ENCODE measurements around the gene LBH. TPM values are rescaled to one million over a fixed set of nuclear protein-coding genes. Genes with fewer than 3 reads are reported as not detected.

The LBH gene
- total and polyA plus RNA-seq, 5 donors: 12.4 to 31.3 (median 23.0) TPM

- H3K9me3 ChIP-seq (ENCODE audit: control insufficient read depth, low read length): no peaks in the 10 kb centered on the region
- intact Hi-C loops (cut with DNase I): loop anchor here (5.0 to 10.0 kb wide), 5 partner anchors 110 to 210 kb away; partner anchors contain the start of gene LCLAT1 (in 1 of the 4)
- no peaks in the 10 kb centered on the region for H3K27me3 ChIP-seq (ENCODE audit: control insufficient read depth, insufficient read depth)
- no peak overlapping the region for H3K4me3 ChIP-seq (ENCODE audit: low read length)
- no peak for DNase-seq
- no peak for ATAC-seq
- 91% methylated on average over 6 of the region's 6 CpGs for WGBS
- H3K27ac ChIP-seq (ENCODE audit: low read length): no peak overlapping the region
- H3K4me1 ChIP-seq (ENCODE audit: control insufficient read depth, insufficient read depth, low read length): peaks cover 13% of the 10 kb centered on the region
These were observed 3.8 kb downstream of the LBH start for GRCh38 chr2:30235008-30235655.

- intact Hi-C loops (cut with DNase I): loop anchor here (5.0 to 10.0 kb wide), 5 partner anchors 109 to 209 kb away; partner anchors contain the start of gene LCLAT1 (in 1 of the 4)
These were observed 4.7 kb downstream of the LBH start for GRCh38 chr2:30235859-30236535.

GRCh38 chr2:30236591-30237238 lies 5.4 kb downstream of the LBH start:
- peaks cover 18% of the 10 kb centered on the region for H3K4me1 ChIP-seq (ENCODE audit: control insufficient read depth, insufficient read depth, low read length)
- H3K4me3 ChIP-seq (ENCODE audit: low read length): no peak overlapping the region
- no peak overlapping the region for H3K27ac ChIP-seq (ENCODE audit: low read length)
- DNase-seq (peak in 2 of 3 donors; percentile 44 to 70), ATAC-seq (peak in 1 of 2 donors; percentile 10)
- WGBS: 53% methylated on average over 8 of the region's 8 CpGs
- H3K27me3 ChIP-seq (ENCODE audit: control insufficient read depth, insufficient read depth): no peaks in the 10 kb centered on the region
- intact Hi-C loops (cut with DNase I): loop anchor here (5.0 to 10.0 kb wide), 5 partner anchors 108 to 208 kb away; partner anchors contain the start of gene LCLAT1 (in 1 of the 4)
- H3K9me3 ChIP-seq (ENCODE audit: control insufficient read depth, low read length): no peaks in the 10 kb centered on the region

More at GRCh38 chr2:30235859-30236535, 4.7 kb downstream of the LBH start:
- H3K4me1 ChIP-seq (ENCODE audit: control insufficient read depth, insufficient read depth, low read length): peaks cover 18% of the 10 kb centered on the region
- no peak for DNase-seq
- WGBS: 82% methylated on average over 4 of the region's 4 CpGs
- no peaks in the 10 kb centered on the region for H3K27me3 ChIP-seq (ENCODE audit: control insufficient read depth, insufficient read depth)
- H3K27ac ChIP-seq (ENCODE audit: low read length): no peak overlapping the region
- H3K9me3 ChIP-seq (ENCODE audit: control insufficient read depth, low read length): no peaks in the 10 kb centered on the region
- ATAC-seq: no peak
- H3K4me3 ChIP-seq (ENCODE audit: low read length): no peak overlapping the region

- no peaks in the 10 kb centered on the region for H3K9me3 ChIP-seq (ENCODE audit: control insufficient read depth, low read length)
- H3K4me1 ChIP-seq (ENCODE audit: control insufficient read depth, insufficient read depth, low read length): peaks cover 18% of the 10 kb centered on the region
- H3K27me3 ChIP-seq (ENCODE audit: control insufficient read depth, insufficient read depth): no peaks in the 10 kb centered on the region
- WGBS: 73% methylated on average over 8 of the region's 8 CpGs
- intact Hi-C loops (cut with DNase I): loop anchor here (5.0 to 10.0 kb wide), 5 partner anchors 107 to 207 kb away; partner anchors contain the start of gene LCLAT1 (in 1 of the 4)
- no peak overlapping the region for H3K4me3 ChIP-seq (ENCODE audit: low read length)
- DNase-seq: no peak
- peak overlapping the region; percentile 28 for H3K27ac ChIP-seq (ENCODE audit: low read length)
- ATAC-seq: no peak
These were observed 6.1 kb downstream of the LBH start for GRCh38 chr2:30237239-30237965.

- DNase-seq (no peak), ATAC-seq (no peak)
- H3K27me3 ChIP-seq (ENCODE audit: control insufficient read depth, insufficient read depth): no peaks in the 10 kb centered on the region
- H3K4me3 ChIP-seq (ENCODE audit: low read length): no peak overlapping the region
- no peaks in the 10 kb centered on the region for H3K9me3 ChIP-seq (ENCODE audit: control insufficient read depth, low read length)
- WGBS: 74% methylated on average over 13 of the region's 13 CpGs
- peak overlapping the region; percentile 28 for H3K27ac ChIP-seq (ENCODE audit: low read length)
- intact Hi-C loops (cut with DNase I): loop anchor here (5.0 to 10.0 kb wide), 5 partner anchors 107 to 207 kb away; partner anchors contain the start of gene LCLAT1 (in 1 of the 4)
- H3K4me1 ChIP-seq (ENCODE audit: control insufficient read depth, insufficient read depth, low read length): peaks cover 18% of the 10 kb centered on the region
These were observed 6.8 kb downstream of the LBH start for GRCh38 chr2:30237966-30238800.

DNA sequence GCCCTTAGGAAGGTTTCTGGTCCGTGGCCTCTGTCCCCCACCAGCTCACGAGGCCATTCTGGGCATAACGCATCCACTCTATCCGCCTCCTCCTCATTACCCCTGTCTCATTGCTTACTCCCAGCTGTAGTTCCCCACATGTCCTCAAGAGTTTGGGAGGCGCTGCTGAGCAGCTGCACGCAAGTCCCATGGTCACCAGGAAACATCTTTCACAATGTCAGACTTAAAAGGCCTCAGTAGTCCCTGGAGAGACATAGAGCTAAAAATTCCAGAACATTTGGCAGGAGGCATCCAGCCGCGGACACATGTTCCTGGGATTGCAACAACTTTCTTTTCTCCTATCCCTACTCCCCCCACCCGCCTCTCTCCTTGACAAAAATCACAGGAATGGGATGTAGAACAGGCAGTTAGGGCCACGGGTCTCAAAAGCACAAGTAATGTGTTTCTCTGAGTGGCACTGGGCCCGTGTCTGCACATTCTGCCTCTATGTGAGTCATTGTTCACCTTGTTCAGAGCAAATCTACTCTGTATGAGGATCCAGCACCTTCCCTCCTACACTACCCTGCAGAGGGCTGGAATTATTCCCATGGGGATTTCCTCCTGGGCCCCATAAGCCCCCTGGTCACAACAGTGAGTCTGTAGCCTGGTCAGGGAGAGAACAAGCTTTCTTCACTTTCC lies 8.1 kb downstream of the LBH start:
- no peak overlapping the region for H3K4me3 ChIP-seq (ENCODE audit: low read length)
- 45% methylated on average over 11 of the region's 11 CpGs for WGBS
- DNase-seq (peak; percentile 76 to 89 (median 86)), ATAC-seq (peak; percentile 81 to 84)
- H3K27me3 ChIP-seq (ENCODE audit: control insufficient read depth, insufficient read depth): no peaks in the 10 kb centered on the region
- no peaks in the 10 kb centered on the region for H3K9me3 ChIP-seq (ENCODE audit: control insufficient read depth, low read length)
- H3K27ac ChIP-seq (ENCODE audit: low read length): peak overlapping the region; percentile 51
- intact Hi-C loops (cut with DNase I): loop anchor here (5.0 to 10.0 kb wide), 5 partner anchors 105 to 205 kb away; partner anchors contain the start of gene LCLAT1 (in 1 of the 4)
- H3K4me1 ChIP-seq (ENCODE audit: control insufficient read depth, insufficient read depth, low read length): peaks cover 14% of the 10 kb centered on the region

GRCh38 chr2:30239986-30240752 lies 8.8 kb downstream of the LBH start:
- DNase-seq: peak in 1 of 3 donors; percentile 50
- peak; percentile 50 to 76 for ATAC-seq
- Histone ChIP-seq H3K27me3 (ENCODE audit: control insufficient read depth, insufficient read depth) (no peaks in the 10 kb centered on the region), H3K27ac (ENCODE audit: low read length) (peak overlapping the region; percentile 84), H3K9me3 (ENCODE audit: control insufficient read depth, low read length) (no peaks in the 10 kb centered on the region), H3K4me1 (ENCODE audit: control insufficient read depth, insufficient read depth, low read length) (peaks cover 14% of the 10 kb centered on the region), H3K4me3 (ENCODE audit: low read length) (no peak overlapping the region)
- 41% methylated on average over 12 of the region's 12 CpGs for WGBS
- intact Hi-C loops (cut with DNase I): loop anchor here (5.0 to 10.0 kb wide), 5 partner anchors 105 to 205 kb away; partner anchors contain the start of gene LCLAT1 (in 1 of the 4)

- 98% methylated on average over 3 of the region's 3 CpGs for WGBS
- peaks cover 11% of the 10 kb centered on the region for H3K4me1 ChIP-seq (ENCODE audit: control insufficient read depth, insufficient read depth, low read length)
- no peaks in the 10 kb centered on the region for H3K27me3 ChIP-seq (ENCODE audit: control insufficient read depth, insufficient read depth)
- no peak overlapping the region for H3K27ac ChIP-seq (ENCODE audit: low read length)
- no peak for DNase-seq
- intact Hi-C loops (cut with DNase I): no loop called here
- no peak overlapping the region for H3K4me3 ChIP-seq (ENCODE audit: low read length)
- ATAC-seq: no peak
- H3K9me3 ChIP-seq (ENCODE audit: control insufficient read depth, low read length): no peaks in the 10 kb centered on the region
These were observed 11.9 kb downstream of the LBH start for GRCh38 chr2:30243231-30243630.

- H3K4me3 ChIP-seq (ENCODE audit: low read length): no peak overlapping the region
- H3K9me3 ChIP-seq (ENCODE audit: control insufficient read depth, low read length): no peaks in the 10 kb centered on the region
- H3K27me3 ChIP-seq (ENCODE audit: control insufficient read depth, insufficient read depth): no peaks in the 10 kb centered on the region
- intact Hi-C loops (cut with DNase I): no loop called here
- H3K27ac ChIP-seq (ENCODE audit: low read length): no peak overlapping the region
- DNase-seq (no peak), ATAC-seq (no peak)
- 78% methylated on average over 5 of the region's 5 CpGs for WGBS
- peaks cover 11% of the 10 kb centered on the region for H3K4me1 ChIP-seq (ENCODE audit: control insufficient read depth, insufficient read depth, low read length)
These were observed 14.0 kb downstream of the LBH start for GRCh38 chr2:30245364-30245763.

All from right cardiac atrium (tissue), 5 donors.